Right ventricle myocardium superior (tissue), 1 donor: ENCODE measurements around the gene ADGRV1. TPM values are rescaled to one million over a fixed set of nuclear protein-coding genes. Genes with fewer than 3 reads are reported as not detected.
"Not testable (repeated sequence)": the region's sequence is repeated elsewhere in the genome, so short reads cannot be mapped to it uniquely, and the experiment has no call there.

Experiments
- ATAC-seq: fragments of 200-7000 bp; cut with Tn5 transposase; one replicate; pipeline ENCODE4 v1.9.1; 2020; ENCODE audit warnings: mild to moderate bottlenecking; ENCODE audit not compliant: poor library complexity
- DNase-seq: peaks from one replicate; pipeline ENCODE4 v3.0.0-alpha.2; 2020
- intact Hi-C: fragments of 100-400 bp; cut with DNase I; formaldehyde crosslinking; loops from one replicate; pipeline ENCODE4 v1.11.2; 2022
- total RNA-seq: library from RNA; stranded (reverse); fragmentation: NEBNext Ultra II Directional; extraction: Animal tissue kit (Norgen Biotek cat#: 25700); gene quantifications from one replicate; pipeline ENCODE4 v1.2.1, GENCODE V29; 2021
- donor health status: DM: no; HTN: yes; CAD: no; lungs with severe emphysema.

The ADGRV1 gene
- total RNA-seq, 1 donor from 2014 or later, result not detected

DNA sequence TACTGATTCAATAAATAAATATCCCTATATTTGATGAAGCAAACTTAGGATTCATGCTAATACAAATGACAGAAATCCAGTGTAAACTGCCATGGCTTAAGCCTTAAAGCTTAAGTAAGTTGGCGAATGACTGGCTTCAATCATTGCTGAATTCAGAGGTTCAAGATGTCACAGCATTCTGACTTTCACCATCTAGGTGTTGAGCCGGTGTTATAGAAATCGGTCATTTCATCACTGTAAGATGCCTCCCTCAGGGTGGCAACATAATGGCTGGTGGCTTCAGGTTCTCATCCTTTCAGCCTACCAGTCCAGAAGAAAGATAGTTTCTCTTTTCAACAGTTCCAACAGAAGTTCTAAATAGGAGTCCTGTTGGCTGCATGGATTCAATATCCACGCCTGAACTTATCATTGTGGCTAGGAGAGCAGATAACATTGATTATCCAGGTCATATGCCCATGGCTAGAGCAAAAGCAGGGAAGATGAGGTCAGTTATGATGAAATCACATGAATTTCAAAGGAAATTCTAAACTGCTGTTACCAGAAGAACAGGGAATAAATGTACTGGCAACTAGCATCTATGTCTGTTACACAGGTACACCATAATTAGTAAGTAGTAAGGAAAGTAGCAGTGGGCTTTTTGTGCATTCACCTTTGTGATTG lies 460.2 kb downstream of the ADGRV1 start:
- DNase-seq, result no peak
- intact Hi-C loops, result no loop called here
- ATAC-seq, result no peak

DNA sequence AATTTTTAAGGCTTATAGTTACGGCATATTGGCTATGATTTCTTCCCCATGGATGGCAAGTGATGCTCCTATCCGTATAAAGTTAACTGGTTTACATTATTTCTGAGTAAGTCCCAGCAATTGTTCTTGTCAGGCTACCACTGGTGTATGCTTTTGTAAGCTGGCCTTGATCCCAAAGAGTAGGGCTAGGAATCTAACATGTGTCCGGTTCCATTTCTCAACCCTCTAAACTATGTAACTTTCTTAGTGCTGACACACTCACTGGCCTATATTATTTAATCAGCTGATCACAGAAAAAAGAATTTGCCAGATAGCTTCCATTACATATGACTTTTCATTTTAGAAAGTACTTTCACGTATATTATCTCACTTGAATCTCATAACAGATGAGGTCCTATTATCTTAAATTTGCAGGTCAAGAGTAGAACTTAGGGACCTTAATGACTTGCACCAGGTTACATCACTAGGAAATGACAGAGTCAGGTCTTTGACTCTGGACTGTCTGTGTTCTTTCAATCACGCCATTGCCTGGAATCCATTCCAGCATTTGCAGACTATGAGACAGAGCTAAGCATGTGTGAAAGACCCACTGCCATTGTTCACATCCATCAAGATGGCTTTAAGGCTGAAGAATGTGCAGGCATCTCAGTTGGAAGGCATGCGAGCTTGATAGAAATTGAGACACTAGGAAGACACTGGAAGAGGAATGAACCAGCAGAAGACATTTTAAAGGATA lies 461.6 kb downstream of the ADGRV1 start:
- no peak for DNase-seq
- intact Hi-C loops, result no loop called here
- ATAC-seq, result no peak

DNA sequence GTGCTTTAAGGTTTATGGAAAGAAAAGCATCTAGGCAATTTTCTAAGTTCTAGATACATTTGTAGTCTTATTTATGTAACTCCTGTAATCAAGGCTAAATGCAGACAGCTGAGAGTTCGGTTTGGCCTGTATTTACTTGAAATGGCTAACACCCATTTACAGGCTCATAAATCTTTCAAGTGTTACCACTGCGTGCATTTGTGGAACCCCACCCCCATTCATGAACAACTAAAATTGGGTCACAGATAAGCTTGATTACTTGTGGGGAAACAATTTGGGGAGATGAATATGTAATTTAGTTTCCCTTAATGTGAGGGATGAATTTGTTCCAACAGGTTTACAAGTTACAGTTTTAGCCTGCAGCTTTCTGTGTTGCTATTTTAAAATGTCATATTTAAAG lies 463.9 kb downstream of the ADGRV1 start:
- intact Hi-C loops, result no loop called here
- ATAC-seq (no peak), DNase-seq (no peak)

DNA sequence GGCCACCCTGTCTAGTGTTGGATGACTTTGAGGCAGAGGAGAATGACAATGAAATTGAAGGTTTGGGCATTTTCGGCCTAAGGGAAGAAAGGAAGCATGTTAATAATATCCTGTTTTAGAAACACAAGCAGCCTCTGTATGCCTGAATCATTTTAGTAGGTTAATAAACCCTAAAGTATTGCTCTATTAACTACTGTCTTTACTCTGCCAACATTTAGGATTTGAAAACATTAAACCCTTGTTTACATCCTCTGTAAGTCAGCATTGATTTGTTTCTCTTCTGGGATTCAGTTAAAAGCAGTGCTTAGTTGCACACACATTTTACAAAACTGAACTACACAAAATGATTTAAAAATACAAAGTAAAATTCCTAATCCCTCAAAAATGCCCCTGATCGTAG lies 465.6 kb downstream of the ADGRV1 start:
- intact Hi-C loops, result no loop called here
- DNase-seq (no peak), ATAC-seq (no peak)

DNA sequence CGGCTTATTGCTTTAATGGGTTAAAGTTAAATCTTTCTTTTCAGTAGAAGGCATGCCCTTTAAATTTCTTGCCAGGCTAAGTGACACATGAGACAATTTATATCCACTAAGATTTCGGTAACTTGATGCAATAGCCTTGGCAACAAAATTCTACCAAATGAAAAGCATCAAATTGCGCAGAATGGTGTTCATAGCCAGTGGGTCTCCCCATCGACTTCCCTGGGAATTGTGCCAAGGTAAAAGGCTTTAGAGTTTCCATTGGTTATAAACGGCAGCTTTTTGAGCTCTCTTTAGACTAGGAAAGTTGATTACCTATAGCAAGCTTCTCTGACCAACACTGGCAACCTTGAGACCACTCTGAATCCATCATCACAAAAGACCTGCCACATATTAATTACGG lies 466.1 kb downstream of the ADGRV1 start:
- intact Hi-C loops, result no loop called here
- no peak for DNase-seq
- ATAC-seq, result peak; percentile 31

DNA sequence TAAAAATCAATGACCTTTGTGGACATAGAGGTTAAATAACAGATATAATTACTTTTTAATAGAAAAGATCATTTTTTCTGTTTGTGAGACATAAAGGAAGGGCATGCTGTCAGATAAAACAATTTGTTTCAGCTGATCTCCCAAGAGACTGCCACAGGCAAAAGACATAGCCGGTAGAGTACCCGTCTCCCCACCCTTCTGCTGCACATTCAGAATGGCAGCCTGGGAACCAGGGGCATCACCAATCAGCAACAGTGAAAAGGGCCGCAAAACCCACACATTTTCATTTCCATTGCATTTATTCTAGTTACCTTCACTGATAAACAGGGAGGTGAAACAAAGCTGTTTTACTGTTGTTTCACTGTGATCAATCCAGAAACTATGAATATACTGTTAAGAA lies 466.9 kb downstream of the ADGRV1 start:
- intact Hi-C loops, result no loop called here
- ATAC-seq (no peak), DNase-seq (no peak)

DNA sequence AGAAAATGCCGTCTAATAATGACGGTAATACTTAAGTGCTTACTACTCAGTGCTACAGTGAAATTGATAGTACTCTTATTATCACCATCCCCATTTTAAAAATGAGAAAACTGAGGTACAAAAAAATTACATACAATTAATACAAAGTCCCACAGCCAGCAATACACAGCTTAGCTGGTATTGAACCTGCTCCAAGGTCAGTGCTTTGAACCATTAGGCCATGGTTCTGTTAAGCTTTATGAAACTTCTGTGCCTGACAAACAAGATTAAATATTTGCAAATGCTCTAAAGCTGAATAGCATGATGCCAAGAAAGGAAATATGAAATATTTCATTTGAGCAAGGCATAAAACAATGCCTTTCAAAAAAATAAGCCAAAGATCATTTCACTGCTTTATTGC lies 467.4 kb downstream of the ADGRV1 start:
- DNase-seq (no peak), ATAC-seq (no peak)
- intact Hi-C loops, result no loop called here

DNA sequence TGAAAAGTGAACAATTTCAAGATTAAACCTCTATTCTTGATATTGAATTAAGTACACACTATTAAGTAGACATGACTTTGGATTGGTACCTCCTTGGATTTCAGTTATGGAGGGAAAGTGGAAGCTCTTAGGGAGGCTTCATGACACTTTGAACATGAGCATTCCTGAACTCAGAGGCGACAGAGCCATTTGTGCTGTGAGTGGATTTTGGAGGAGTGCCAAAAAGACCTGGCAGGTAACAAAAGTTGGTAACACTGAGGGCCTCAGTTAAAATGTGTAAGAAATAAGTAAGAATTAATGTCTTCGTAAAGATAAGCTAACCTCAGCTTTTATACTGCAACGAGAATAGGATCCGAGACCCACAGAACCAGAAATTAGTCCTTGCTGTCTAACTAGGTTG lies 467.9 kb downstream of the ADGRV1 start:
- no peak for ATAC-seq

DNA sequence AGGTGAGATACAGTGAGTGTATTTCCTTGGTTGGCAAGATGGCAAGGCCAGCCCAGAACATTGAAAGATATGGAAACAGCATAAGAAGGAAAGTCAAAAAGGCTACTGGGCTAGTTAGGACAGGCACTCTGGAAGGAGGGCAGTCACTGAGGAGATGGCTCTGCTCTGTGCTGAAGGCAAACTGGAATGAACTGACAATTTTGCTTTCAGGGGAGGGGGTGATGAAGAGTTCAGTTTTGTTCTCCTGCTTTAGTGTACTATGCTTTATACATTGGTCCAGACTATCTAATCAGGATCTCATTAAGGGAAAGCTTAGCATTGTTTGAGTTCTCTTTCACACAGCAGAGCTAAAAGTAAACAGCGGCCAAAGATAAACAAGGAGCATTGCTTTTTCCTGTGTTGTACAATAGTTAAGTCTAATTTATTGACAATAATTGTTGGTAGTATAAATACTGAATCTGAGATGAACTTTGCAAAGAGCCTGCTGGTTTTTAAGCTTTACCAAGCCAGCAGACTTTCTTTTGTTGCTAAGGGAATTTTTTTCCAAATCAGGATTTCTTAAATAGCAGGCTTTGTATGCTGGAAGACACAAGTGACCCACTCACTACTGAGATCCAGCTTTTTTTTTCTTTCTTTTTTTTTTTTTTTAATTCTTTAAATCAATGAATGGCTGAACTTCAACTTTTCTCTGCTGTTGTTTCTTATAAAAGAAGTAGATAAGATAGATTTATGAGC lies 469.0 kb downstream of the ADGRV1 start:
- intact Hi-C loops, result no loop called here
- ATAC-seq, result no peak
- no peak for DNase-seq

More for the DNA sequence above, 467.9 kb downstream of the ADGRV1 start:
- DNase-seq, result no peak
- intact Hi-C loops, result no loop called here

DNA sequence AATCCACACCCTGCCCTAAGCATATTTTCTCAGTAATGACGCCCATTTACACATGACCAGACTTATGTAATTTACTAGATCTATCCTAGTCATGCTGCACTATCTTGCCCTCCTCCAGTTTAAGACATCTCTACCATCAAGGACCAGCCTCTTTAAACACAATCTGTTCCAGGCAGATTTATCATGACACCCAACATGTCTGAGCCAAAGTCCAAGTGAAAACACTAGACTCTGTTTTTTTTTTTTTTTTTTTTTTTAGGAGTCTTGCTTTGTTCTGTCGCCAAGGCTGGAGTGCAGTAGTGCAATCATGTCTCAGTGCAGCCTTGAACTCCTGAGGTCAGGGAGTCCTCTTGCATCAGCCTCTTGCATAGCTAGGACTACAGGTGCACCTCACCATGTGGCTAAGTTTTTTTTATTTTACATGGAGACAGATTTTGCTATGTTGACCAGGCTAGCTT lies 469.9 kb downstream of the ADGRV1 start:
- ATAC-seq (no peak), DNase-seq (no peak)
- intact Hi-C loops, result no loop called here

DNA sequence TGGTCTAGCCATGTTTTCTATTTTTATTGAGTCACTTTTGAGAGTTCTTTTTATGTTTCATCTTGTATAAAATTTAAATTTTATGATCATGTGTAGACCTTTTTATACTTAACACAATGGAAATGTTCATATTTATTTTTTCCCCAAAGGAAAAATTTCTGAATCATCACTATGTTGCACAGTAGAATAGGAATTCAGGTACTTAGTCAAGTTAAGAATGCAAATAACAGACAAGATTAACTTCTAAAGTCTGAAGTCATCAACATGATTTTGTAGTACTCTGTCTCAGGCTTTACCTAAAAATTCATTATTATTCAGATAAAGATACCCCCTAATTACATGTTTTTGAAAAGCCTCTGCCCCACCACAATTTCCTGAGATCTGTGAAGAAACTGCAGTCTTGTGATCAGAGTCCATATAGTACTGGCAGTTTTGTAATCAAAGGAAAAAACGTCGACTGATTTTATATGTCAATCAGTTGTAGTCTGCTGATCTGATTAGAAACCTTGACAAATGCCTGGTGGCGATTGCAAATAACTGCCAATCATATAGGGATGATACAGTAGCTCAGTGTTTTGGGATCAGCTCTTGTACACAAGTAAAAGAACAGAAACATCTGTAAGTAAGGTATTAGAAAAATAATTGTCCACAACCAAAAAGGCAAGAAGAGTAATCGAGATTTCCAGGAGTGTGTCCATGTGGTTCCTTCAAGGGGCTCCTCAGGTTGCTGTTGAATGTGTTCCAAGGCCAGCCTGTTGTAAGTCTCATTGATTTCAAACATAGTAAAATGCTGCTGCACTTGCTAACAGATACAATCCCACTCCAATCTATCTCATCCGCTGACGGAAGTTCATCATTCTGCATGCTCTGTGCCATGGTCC lies 472.2 kb downstream of the ADGRV1 start:
- no peak for ATAC-seq
- no peak for DNase-seq
- intact Hi-C loops, result no loop called here

DNA sequence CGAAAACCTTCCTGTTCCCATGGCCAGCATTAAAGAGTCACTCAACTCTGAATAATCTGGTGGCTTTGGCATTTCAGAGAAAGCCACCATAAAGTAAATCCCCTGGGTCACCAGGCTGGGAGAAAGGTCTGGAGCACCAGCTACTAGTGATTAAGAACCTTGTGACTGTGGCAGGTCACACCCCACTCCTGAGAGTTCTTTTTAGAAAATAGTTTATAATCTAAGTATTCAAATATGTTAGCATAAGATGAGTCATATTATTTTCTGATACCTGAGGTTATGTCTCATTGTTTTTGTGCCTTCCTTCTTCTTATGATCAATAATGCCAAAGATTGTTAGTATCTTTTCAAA lies 472.8 kb downstream of the ADGRV1 start:
- ATAC-seq, result no peak
- intact Hi-C loops, result no loop called here
- DNase-seq, result no peak

DNA sequence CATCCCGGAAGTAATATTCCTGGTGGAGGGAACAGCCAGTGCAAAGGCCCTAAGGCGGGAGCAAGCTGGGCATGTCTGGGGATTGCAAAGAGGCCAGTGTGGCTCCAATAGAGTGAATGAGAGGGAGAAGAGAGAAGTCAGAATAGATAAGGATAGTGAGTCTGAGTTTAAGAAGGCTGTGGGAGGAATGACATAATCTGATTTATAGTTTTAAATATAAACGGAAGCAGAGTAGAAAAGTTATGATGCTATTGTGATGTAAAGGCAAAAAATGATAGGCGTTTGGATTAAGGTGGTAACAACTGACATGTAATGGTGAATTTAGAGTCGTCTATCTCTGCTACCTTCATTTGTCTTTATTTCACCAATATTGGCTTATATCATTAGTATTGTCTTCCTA lies 473.5 kb downstream of the ADGRV1 start:
- DNase-seq, result no peak
- intact Hi-C loops, result no loop called here
- no peak for ATAC-seq

DNA sequence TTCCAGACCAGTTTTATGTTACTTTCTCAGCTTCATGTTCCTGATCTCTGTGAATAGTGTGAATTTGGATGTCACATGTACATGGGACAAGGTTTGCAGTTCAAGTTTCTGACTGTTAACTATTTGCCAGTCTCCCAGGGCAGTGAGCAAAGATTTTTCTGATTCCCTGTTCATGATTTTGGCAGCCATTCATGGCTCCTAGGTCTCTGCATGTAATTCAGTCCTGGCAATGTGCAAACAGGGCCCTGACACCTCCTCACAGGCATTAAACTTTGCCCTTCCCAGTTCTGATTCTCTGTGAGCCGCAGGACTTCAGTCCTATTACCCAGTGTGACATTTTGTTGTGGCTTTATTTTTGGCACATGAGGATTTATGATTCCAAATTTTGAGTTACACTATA lies 474.8 kb downstream of the ADGRV1 start:
- ATAC-seq, result no peak
- DNase-seq, result no peak
- intact Hi-C loops, result no loop called here

DNA sequence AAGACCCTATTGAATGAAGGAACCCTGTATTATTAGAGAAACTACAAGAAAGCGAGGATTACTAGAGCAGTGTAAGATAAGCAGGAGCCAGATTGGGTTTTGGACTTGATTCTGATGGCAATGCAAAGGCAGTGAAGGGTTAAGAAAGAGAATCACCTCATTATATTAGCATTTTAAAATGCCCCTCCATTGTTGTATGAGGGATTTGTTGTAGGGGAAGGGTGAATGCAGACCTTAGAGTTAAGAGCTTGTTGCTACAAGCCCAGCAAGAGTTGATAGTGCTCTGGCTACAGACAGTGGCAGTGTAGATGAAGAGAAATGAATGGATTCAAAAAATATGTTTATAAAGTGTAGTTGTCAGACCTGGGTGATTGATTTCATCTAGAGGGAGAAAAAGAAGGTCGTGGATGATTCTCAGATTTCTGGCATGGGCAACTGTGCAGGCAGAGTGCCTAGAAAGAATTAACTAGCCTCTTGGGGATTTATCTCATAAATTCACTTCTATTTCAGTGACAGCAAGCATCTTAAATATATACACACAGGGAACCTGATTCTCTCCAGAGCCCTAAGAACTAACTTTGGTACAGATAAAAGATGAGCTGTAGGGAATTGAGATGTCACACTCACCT lies 479.7 kb downstream of the ADGRV1 start:
- intact Hi-C loops, result no loop called here
- ATAC-seq, result no peak
- DNase-seq, result no peak

DNA sequence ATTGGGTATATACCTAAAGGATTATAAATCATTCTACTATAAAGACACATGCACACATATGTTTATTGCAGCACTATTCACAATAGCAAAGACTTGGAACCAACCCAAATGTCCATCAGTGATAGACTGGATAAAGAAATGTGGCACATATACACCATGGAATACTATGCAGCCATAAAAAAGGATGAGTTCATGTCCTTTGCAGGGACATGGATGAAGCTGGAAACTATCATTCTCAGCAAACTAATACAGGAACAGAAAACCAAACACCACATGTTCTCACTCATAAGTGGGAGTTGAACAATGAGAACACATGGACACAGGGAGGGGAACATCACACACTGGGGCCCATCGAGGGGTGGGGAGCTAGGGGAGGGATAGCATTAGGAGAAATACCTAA lies 482.5 kb downstream of the ADGRV1 start:
- intact Hi-C loops, DNase-seq, ATAC-seq: not testable (repeated sequence)

DNA sequence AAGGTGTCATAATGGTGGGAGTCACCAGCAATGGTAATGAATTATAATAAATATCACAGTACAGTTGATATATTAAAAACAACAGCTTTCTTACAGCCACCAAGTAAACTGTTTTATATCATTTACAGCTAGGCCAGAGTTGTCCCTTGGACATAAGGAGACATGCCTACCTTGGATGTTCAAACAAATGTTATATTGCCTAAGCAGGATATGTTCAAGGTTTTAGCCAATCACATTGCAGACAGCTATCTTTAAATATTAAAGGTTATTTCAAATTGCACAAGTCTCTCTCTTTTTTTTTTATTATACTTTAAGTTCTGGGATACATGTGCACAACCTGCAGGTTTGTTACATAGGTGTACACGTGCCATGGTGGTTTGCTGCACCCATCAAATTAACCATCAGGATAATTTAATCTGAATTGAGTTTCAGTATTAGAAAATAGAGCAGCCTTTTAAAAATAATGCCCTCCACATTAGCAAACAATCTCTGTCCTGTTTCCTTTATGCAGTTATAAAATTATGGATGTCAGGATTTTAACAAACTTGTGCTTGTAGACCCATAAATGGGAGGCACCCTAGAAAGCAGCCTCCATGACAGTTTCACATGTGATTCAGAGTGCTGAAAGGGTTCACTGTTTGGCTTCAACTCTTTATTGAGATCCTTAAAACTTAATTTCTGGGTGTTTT lies 483.8 kb downstream of the ADGRV1 start:
- ATAC-seq, result no peak
- DNase-seq, result no peak
- intact Hi-C loops, result no loop called here

DNA sequence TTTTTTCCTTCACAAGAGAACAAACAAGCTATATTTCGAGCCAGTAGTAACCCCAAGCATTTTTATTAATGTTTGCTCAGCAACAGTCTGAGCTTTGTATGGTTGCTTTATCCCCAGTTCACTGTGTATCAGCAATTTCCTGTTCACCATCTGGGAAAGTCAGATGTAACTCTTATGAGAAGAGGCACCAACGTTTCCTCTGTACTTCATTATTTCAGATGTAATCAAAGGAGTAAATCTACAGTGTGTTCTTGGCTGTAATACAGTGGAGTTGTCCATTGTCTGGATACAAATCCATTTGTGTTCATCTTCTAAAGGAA lies 484.3 kb downstream of the ADGRV1 start:
- ATAC-seq (no peak), DNase-seq (no peak)
- intact Hi-C loops, result no loop called here
